Measurements from ENCODE around the gene SSC4D. TPM values are rescaled to one million over a fixed set of nuclear protein-coding genes. Genes with fewer than 3 reads are reported as not detected.

The SSC4D gene
- total and polyA plus RNA-seq, 9 of the 15 experiments (the other 6 are each of a cell fraction or from before 2014, with no cell fraction given): 0.06 to 1.1 (median 0.85) TPM; not detected in 1

- H3K4me2 ChIP-seq (ENCODE audit: insufficient read depth, low read length): no peak overlapping the region
- WGBS (ENCODE audit: insufficient coverage, low coverage, missing lambda C conversion rate): 92% methylated on average over 7 of the region's 7 CpGs
- DNase-seq (ENCODE audit: extremely low read depth in 1 of 4, low spot score in 3 of 4) (no peak), ATAC-seq (no peak), FAIRE-seq (no peak)
- intact Hi-C loops (cut with micrococcal nuclease) (no loop called here), in situ Hi-C loops (cut with MboI) (no loop called here)
- H2AFZ ChIP-seq (ENCODE audit: low read depth, low read length): no peak overlapping the region; the same call in 1 of the 2 replicates
- no peaks in the 10 kb centered on the region for H3K9me3 ChIP-seq (replicated peaks; ENCODE audit: control insufficient read depth, insufficient read depth, low read depth, low read length)
- ChIA-PET CTCF (ENCODE audit: low intra/inter-chr PET ratio) (no interaction called here), POLR2A (no interaction called here)
- BruUV-seq (replicated peaks): no TSS peak
- H3K9me1 ChIP-seq (ENCODE audit: control insufficient read depth, insufficient read depth, low read length): no peaks in the 10 kb centered on the region
- H3K9ac ChIP-seq (ENCODE audit: insufficient read depth in 1 of 2, low read depth in 2 of 2, low read length in 2 of 2): no peak overlapping the region
- peak; percentile 54 for TF ChIP-seq TEAD4 (IDR thresholded peaks at IDR 0.05; ENCODE audit: low read length)
- TF ChIP-seq TEAD4 (CRISPR knock-in tag; IDR thresholded peaks at IDR 0.05; ENCODE audit: borderline replicate concordance): no peak
- TF ChIP-seq CTCF (IDR thresholded peaks at IDR 0.05 in 2 of 3, conservative IDR thresholded peaks at IDR 0.05 in 1 of 3; ENCODE audit: insufficient read depth in 2 of 3, low read depth in 1 of 3, low read length in 3 of 3): 0 out of 6 replicates have a peak, but pooled peaks of 1 of the 3 experiments have one; percentile 3
- TF ChIP-seq TEAD1 (CRISPR knock-in tag; IDR thresholded peaks at IDR 0.05): peak in 1 of 2 experiments; percentile 75; a peak in 2 of 4 replicates
- TF ChIP-seq ZNF23 (CRISPR knock-in tag; IDR thresholded peaks at IDR 0.05): no peak
- TF ChIP-seq NFATC3 (IDR thresholded peaks at IDR 0.05): no peak
- peak; percentile 81 for TF ChIP-seq RBM25 (IDR thresholded peaks at IDR 0.05; ENCODE audit: low read depth, low read length, severe bottlenecking)
- no peaks in the 10 kb centered on the region for H4K20me1 ChIP-seq (replicated peaks; ENCODE audit: control insufficient read depth, insufficient read depth, low read length)
- H3K79me2 ChIP-seq (ENCODE audit: control insufficient read depth, insufficient read depth, low read length): no peaks in the 10 kb centered on the region
- no peak overlapping the region for H3K4me3 ChIP-seq
- H3K4me1 ChIP-seq (replicated peaks in 1 of 2; ENCODE audit: control insufficient read depth in 2 of 2, insufficient read depth in 2 of 2, low read length in 2 of 2): peaks cover 28 to 39% of the 10 kb centered on the region in 2 experiments
- no peak overlapping the region for H3K27ac ChIP-seq (ENCODE audit: extremely low read depth, low read depth, low read length)
- H3K36me3 ChIP-seq (ENCODE audit: control insufficient read depth, insufficient read depth, low read length): no peaks in the 10 kb centered on the region
- no peaks in the 10 kb centered on the region for H3K27me3 ChIP-seq (ENCODE audit: control insufficient read depth in 2 of 2, insufficient read depth in 2 of 2, low read length in 2 of 2)
These were observed 27.7 kb downstream of the SSC4D start for GRCh38 chr7:76381814-76382213.

Measured in K562 (cell line).